Neural progenitor cell (in vitro differentiated cells): ENCODE measurements around the gene ANAPC16. TPM values are rescaled to one million over a fixed set of nuclear protein-coding genes. Genes with fewer than 3 reads are reported as not detected.

Experiments used
- DNase-seq: peaks from one replicate; pipeline ENCODE4 v3.0.0-alpha.2; 2016; ENCODE audit warnings: low spot score
- H2AFZ ChIP-seq: fragments of 200-600 bp; sonication (generic); replicated peaks from 2 replicates; pipeline ENCODE4 v1.6.1; 2016; ENCODE audit warnings: antibody characterized with exemption
- H3F3A ChIP-seq: fragments of 200-600 bp; sonication (generic); 2 replicates; pipeline ENCODE4 v1.6.1; 2016; ENCODE audit warnings: antibody characterized with exemption, low read depth
- H3K27ac ChIP-seq: fragments of 200-600 bp; sonication (generic); 2 replicates; pipeline ENCODE4 v1.5.1; 2016; ENCODE audit warnings: mild to moderate bottlenecking
- H3K27me3 ChIP-seq: fragments of 200-600 bp; sonication (generic); 2 replicates; pipeline ENCODE4 v1.6.1; 2016; ENCODE audit warnings: mild to moderate bottlenecking, moderate library complexity
- H3K36me3 ChIP-seq: fragments of 200-600 bp; sonication (generic); 2 replicates; pipeline ENCODE4 v1.5.1; 2016
- H3K4me1 ChIP-seq: fragments of 200-600 bp; sonication (generic); 2 replicates; pipeline ENCODE4 v1.6.1; 2016; ENCODE audit warnings: mixed run types
- H3K4me2 ChIP-seq: fragments of 200-600 bp; sonication (generic); 2 replicates; pipeline ENCODE4 v1.6.1; 2016
- H3K4me3 ChIP-seq: fragments of 200-600 bp; sonication (generic); 2 replicates; pipeline ENCODE4 v1.5.1; 2016
- H3K79me2 ChIP-seq: fragments of 200-600 bp; sonication (generic); 2 replicates; pipeline ENCODE4 v1.6.1; 2016; ENCODE audit warnings: low read depth
- H3K9ac ChIP-seq: fragments of 200-600 bp; sonication (generic); 2 replicates; pipeline ENCODE4 v1.6.1; 2016
- H3K9me3 ChIP-seq: fragments of 200-600 bp; sonication (generic); 2 replicates; pipeline ENCODE4 v1.5.1; 2016; ENCODE audit warnings: low read depth
- H4K20me1 ChIP-seq: fragments of 200-600 bp; sonication (generic); 2 replicates; pipeline ENCODE4 v1.6.1; 2016; ENCODE audit warnings: low read depth
- H3K27ac Mint-ChIP-seq: 3 replicates; pipeline ENCODE4 v1.8.0; 2021; ENCODE audit warnings: mixed read lengths
- H3K27me3 Mint-ChIP-seq: 2 replicates; pipeline ENCODE4 v1.8.0; 2022; ENCODE audit warnings: low read depth, mild to moderate bottlenecking, inconsistent platforms, moderate library complexity, mixed read lengths; ENCODE audit not compliant: insufficient read depth
- H3K36me3 Mint-ChIP-seq: 3 replicates; pipeline ENCODE4 v1.8.0; 2021; ENCODE audit warnings: mixed read lengths
- H3K4me1 Mint-ChIP-seq: 3 replicates; pipeline ENCODE4 v1.8.0; 2021; ENCODE audit warnings: mixed read lengths
- H3K4me3 Mint-ChIP-seq: 3 replicates; pipeline ENCODE4 v1.8.0; 2021; ENCODE audit warnings: mild to moderate bottlenecking, moderate library complexity, mixed read lengths
- H3K9me3 Mint-ChIP-seq: 3 replicates; pipeline ENCODE4 v1.8.0; 2020; ENCODE audit warnings: mixed read lengths
- EZH2 ChIP-seq: fragments of 200-600 bp; sonication (generic); IDR thresholded peaks from 2 replicates; pipeline ENCODE4 v1.6.1; 2017; ENCODE audit warnings: antibody characterized with exemption, mild to moderate bottlenecking, moderate library complexity
- EZH2phosphoT487 ChIP-seq: fragments of 200-600 bp; sonication (generic); IDR thresholded peaks from 2 replicates; pipeline ENCODE4 v1.6.1; 2017; ENCODE audit warnings: antibody characterized with exemption
- total RNA-seq: library from RNA; depleted of rRNA; stranded (reverse); fragments of >200 nt; gene quantifications from 2 replicates; pipeline ENCODE4 v1.2.3, GENCODE V29; 2015; ENCODE audit warnings: low replicate concordance
- TF ChIP-seq, protein P1 (sequence below): fragments of 200-600 bp; sonication (generic); IDR thresholded peaks from 2 replicates; pipeline ENCODE4 v1.5.1; 2017; ENCODE audit warnings: antibody characterized with exemption, mild to moderate bottlenecking

The ANAPC16 gene
- total RNA-seq, 1 donor from 2014 or later: 217 TPM

DNA sequence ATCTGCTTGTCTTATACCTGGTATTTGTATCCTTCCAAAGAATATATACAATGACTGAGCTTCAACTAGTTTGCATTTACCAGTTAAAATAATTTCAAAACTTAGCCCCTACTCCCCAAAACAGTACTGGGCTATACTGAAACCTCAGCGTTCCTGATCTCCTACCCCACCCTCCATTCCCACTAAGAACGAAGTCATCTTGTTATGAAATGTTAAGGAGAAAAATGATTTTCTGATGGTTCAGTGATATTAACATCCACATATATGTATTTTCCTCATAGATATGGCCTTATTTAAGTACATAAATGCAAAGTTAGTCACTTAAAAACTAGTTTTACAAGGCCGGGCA lies 28.9 kb upstream of the ANAPC16 start:
- no peak overlapping the region for H3K9ac ChIP-seq
- peaks cover 6% of the 10 kb centered on the region for H3K9me3 ChIP-seq
- Mint-ChIP-seq H3K36me3 (peaks cover 41% of the 10 kb centered on the region), H3K27ac (no peak overlapping the region), H3K9me3 (peaks cover 11% of the 10 kb centered on the region), H3K4me3 (no peak overlapping the region), H3K27me3 (no peaks in the 10 kb centered on the region), H3K4me1 (peaks cover 7% of the 10 kb centered on the region)
- H3K4me2 ChIP-seq: no peak overlapping the region
- DNase-seq: no peak
- TF ChIP-seq, protein P1, sequence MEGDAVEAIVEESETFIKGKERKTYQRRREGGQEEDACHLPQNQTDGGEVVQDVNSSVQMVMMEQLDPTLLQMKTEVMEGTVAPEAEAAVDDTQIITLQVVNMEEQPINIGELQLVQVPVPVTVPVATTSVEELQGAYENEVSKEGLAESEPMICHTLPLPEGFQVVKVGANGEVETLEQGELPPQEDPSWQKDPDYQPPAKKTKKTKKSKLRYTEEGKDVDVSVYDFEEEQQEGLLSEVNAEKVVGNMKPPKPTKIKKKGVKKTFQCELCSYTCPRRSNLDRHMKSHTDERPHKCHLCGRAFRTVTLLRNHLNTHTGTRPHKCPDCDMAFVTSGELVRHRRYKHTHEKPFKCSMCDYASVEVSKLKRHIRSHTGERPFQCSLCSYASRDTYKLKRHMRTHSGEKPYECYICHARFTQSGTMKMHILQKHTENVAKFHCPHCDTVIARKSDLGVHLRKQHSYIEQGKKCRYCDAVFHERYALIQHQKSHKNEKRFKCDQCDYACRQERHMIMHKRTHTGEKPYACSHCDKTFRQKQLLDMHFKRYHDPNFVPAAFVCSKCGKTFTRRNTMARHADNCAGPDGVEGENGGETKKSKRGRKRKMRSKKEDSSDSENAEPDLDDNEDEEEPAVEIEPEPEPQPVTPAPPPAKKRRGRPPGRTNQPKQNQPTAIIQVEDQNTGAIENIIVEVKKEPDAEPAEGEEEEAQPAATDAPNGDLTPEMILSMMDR: no peak
- TF ChIP-seq EZH2phosphoT487: no peak
- no peak for TF ChIP-seq EZH2
- H4K20me1 ChIP-seq: no peaks in the 10 kb centered on the region
- H3K4me1 ChIP-seq: no peaks in the 10 kb centered on the region
- H3K27me3 ChIP-seq: no peaks in the 10 kb centered on the region
- peaks cover 9% of the 10 kb centered on the region for H3K36me3 ChIP-seq
- H2AFZ ChIP-seq: no peak overlapping the region
- H3K4me3 ChIP-seq: no peak overlapping the region
- no peaks in the 10 kb centered on the region for H3F3A ChIP-seq
- H3K27ac ChIP-seq: no peak overlapping the region
- H3K79me2 ChIP-seq: no peaks in the 10 kb centered on the region

DNA sequence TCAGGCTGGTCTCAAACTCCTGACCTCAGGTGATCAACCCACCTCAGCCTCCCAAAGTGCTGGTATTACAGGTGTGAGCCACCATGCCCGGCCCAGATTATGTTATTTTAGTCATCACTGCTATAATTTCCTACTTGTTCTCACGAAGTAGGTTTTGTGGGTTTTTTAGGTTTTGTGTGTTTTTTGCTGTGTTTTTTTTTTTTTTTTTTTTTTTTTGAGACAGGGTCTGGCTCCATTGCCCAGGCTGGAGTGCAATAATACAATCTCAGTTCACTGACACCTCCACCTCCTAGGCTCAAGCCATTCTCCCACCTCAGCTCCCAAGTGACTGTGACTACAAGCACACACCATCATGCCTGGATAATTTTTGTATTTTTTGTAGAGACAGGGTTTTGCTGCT lies 20.9 kb upstream of the ANAPC16 start:
- H3K9me3 ChIP-seq: no peaks in the 10 kb centered on the region
- peaks cover 4% of the 10 kb centered on the region for H3F3A ChIP-seq
- no peaks in the 10 kb centered on the region for H3K4me1 ChIP-seq
- H3K9me3 Mint-ChIP-seq: no peaks in the 10 kb centered on the region
- no peak for DNase-seq
- no peak overlapping the region for H3K4me3 Mint-ChIP-seq
- no peak overlapping the region for H3K27ac Mint-ChIP-seq
- H3K27ac ChIP-seq: no peak overlapping the region
- H3K27me3 ChIP-seq: no peaks in the 10 kb centered on the region
- no peak overlapping the region for H3K4me3 ChIP-seq
- H3K9ac ChIP-seq: no peak overlapping the region
- no peaks in the 10 kb centered on the region for H3K79me2 ChIP-seq
- H3K27me3 Mint-ChIP-seq: peaks cover 2% of the 10 kb centered on the region
- no peaks in the 10 kb centered on the region for H3K4me1 Mint-ChIP-seq
- TF ChIP-seq EZH2phosphoT487 (no peak), EZH2 (no peak)
- TF ChIP-seq, protein P1: no peak
- peaks cover 25% of the 10 kb centered on the region for H3K36me3 Mint-ChIP-seq
- H4K20me1 ChIP-seq: no peaks in the 10 kb centered on the region
- no peak overlapping the region for H2AFZ ChIP-seq
- no peak overlapping the region for H3K4me2 ChIP-seq
- peaks cover 7% of the 10 kb centered on the region for H3K36me3 ChIP-seq

DNA sequence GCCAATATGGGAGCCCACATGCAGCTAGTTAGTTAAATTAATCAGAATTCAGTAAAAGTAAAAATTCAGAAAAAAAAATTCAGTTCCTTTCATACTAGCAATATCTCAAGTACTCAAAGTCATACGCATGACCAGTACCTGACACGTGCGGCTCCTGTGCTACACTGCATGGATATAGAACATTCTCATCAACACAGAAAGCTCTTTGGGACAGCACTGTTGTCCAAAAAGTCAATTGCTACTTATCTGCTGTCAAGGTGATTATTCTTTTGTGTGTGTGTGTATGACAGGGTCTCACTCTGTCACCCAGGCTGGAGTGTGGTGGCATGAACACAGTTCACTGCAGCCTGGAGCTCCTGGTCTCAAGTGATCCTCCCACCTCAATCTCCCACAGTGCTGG lies 14.9 kb upstream of the ANAPC16 start:
- Histone ChIP-seq H3K36me3 (no peaks in the 10 kb centered on the region), H3K27ac (no peak overlapping the region), H3K9ac (no peak overlapping the region), H3F3A (peaks cover 6% of the 10 kb centered on the region), H3K27me3 (no peaks in the 10 kb centered on the region), H3K4me1 (no peaks in the 10 kb centered on the region), H3K4me2 (no peak overlapping the region), H4K20me1 (no peaks in the 10 kb centered on the region), H2AFZ (no peak overlapping the region), H3K4me3 (no peak overlapping the region), H3K9me3 (no peaks in the 10 kb centered on the region), H3K79me2 (no peaks in the 10 kb centered on the region)
- DNase-seq: no peak
- Mint-ChIP-seq H3K36me3 (peaks cover 26% of the 10 kb centered on the region), H3K27ac (no peak overlapping the region), H3K4me1 (no peaks in the 10 kb centered on the region), H3K27me3 (no peaks in the 10 kb centered on the region), H3K4me3 (no peak overlapping the region), H3K9me3 (no peaks in the 10 kb centered on the region)
- no peak for TF ChIP-seq EZH2phosphoT487
- no peak for TF ChIP-seq EZH2
- TF ChIP-seq, protein P1: no peak
